ENCODE data around the gene SCGB1D1.

DNA sequence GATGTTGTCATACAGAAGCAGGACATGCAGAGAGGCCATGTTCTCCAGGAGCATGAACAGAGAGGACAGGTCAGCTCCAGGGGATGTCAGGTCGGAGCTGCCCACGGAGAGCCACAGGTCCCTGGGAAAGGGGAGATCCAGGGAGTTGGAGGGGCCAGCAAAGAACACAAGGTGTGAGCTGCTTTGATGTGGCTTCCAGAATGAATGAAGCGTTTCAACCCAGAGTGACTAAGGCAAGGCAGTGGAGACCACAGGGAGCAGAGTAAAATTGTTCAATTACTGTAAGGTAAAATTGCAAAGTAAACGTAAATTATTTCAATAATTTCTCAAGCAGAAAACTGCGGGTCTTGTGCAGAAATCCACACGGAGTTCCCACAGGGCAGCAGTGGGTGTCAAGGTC is 12.9 kb downstream of the SCGB1D1 start:
- TF ChIP-seq, protein P1, sequence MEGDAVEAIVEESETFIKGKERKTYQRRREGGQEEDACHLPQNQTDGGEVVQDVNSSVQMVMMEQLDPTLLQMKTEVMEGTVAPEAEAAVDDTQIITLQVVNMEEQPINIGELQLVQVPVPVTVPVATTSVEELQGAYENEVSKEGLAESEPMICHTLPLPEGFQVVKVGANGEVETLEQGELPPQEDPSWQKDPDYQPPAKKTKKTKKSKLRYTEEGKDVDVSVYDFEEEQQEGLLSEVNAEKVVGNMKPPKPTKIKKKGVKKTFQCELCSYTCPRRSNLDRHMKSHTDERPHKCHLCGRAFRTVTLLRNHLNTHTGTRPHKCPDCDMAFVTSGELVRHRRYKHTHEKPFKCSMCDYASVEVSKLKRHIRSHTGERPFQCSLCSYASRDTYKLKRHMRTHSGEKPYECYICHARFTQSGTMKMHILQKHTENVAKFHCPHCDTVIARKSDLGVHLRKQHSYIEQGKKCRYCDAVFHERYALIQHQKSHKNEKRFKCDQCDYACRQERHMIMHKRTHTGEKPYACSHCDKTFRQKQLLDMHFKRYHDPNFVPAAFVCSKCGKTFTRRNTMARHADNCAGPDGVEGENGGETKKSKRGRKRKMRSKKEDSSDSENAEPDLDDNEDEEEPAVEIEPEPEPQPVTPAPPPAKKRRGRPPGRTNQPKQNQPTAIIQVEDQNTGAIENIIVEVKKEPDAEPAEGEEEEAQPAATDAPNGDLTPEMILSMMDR (IDR thresholded peaks at IDR 0.05) = no peak
- TF ChIP-seq POLR2A (IDR thresholded peaks at IDR 0.05) = no peak
